GM21529 (cell line): Measurements from ENCODE around the gene GALNT12.

Experiments used
- ATAC-seq: cut with Tn5 transposase; IDR thresholded peaks from one replicate; pipeline ENCODE4 v1.9.1; 2021; ENCODE audit not compliant: unreplicated experiment

The GALNT12 gene

GRCh38 chr9:98781588-98782383 is 25.7 kb upstream of the GALNT12 start:
- no peak for ATAC-seq

GRCh38 chr9:98783518-98784226 is 23.8 kb upstream of the GALNT12 start:
- ATAC-seq: no peak

GRCh38 chr9:98784831-98785806 is 22.4 kb upstream of the GALNT12 start:
- ATAC-seq: no peak

GRCh38 chr9:98786750-98787510 is 20.5 kb upstream of the GALNT12 start:
- ATAC-seq: no peak

- ATAC-seq: no peak
These were observed 19.6 kb upstream of the GALNT12 start for GRCh38 chr9:98787766-98788335.

GRCh38 chr9:98789483-98790133 is 17.9 kb upstream of the GALNT12 start:
- no peak for ATAC-seq

GRCh38 chr9:98790134-98790841 is 17.2 kb upstream of the GALNT12 start:
- ATAC-seq: no peak

- ATAC-seq: peak; percentile 70
These were observed 16.4 kb upstream of the GALNT12 start for GRCh38 chr9:98790842-98791607.

- no peak for ATAC-seq
These were observed 15.6 kb upstream of the GALNT12 start for GRCh38 chr9:98791608-98792490.

GRCh38 chr9:98793031-98793430 is 14.4 kb upstream of the GALNT12 start:
- ATAC-seq: no peak

- ATAC-seq: no peak
These were observed 12.7 kb upstream of the GALNT12 start for GRCh38 chr9:98794802-98795201.

- no peak for ATAC-seq
These were observed 12.0 kb upstream of the GALNT12 start for GRCh38 chr9:98795295-98795955.

GRCh38 chr9:98795970-98796363 is 11.5 kb upstream of the GALNT12 start:
- ATAC-seq: peak; percentile 34

GRCh38 chr9:98796364-98797101 is 10.9 kb upstream of the GALNT12 start, which contains the start of gene ANKS6:
ANKS6 (minus strand) TSS chr9:98796555; CDS start chr9:98796491, 64 bp downstream.
- ATAC-seq: peak; percentile 83

GRCh38 chr9:98797491-98797890 is 10.0 kb upstream of the GALNT12 start:
- ATAC-seq: no peak

- no peak for ATAC-seq
These were observed 9.2 kb upstream of the GALNT12 start for GRCh38 chr9:98798254-98798653.
